Iris pigment epithelial cell (primary cell): ENCODE results near the gene FLT3.
A peak's percentile ranks its signal among the peaks of the same experiment; 100 is the strongest.

Experiments used
- DNase-seq: peaks from one replicate; pipeline ENCODE4 v3.0.0-alpha.2; 2011; ENCODE audit warnings: low read depth

FLT3 gene

DNA sequence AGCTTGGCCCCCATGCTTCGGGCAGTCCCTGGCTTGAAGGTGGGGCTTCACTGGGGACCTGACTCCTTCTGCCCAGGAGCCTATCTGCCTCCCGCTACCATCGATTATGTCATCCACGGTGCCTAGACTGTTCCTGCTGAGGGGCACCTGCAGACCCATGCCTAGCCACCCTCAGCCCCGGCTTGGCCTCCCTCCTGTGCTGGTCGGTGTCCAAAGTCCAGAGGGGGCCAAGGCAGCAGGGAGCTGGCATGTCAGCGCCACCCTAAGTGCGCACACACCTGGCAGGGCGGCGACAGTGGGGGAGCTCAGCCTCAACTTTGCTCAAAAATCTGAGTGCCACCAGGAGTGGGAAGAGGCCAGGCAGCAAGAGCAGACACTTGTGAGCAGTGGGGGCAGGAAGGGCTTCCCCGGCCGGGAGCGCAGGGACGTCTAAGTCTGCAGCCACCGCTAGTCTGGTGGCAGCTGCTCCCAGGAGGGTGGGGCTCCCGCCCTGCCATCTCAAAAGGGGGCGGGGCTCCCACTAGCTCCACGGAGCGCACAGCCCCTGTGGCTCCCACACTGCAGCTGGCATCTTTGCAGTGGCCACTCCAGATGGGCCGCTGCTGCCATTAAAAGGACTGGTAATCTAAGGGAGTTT lies 98.4 kb downstream of the FLT3 start:
- DNase-seq, result no peak

DNA sequence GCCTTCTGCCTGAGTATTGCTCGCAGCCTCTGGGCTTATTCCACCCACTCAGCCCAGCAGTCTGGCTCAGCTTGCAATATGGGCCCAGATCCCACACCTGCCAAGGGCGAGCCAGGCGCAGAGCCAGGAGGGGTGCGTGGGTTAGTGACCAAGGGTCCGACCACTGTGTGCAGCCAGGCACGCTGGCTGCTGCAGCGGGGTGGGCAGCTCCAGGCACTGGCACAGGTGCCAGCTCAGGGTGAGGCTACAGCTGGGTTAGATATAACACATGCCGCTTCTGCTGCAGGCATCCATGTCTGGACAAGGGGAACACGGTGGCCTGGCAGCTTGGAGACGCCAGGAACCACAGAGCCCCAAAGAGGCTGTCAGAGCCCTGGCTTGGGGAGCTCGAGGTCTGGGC lies 99.3 kb downstream of the FLT3 start:
- no peak for DNase-seq

DNA sequence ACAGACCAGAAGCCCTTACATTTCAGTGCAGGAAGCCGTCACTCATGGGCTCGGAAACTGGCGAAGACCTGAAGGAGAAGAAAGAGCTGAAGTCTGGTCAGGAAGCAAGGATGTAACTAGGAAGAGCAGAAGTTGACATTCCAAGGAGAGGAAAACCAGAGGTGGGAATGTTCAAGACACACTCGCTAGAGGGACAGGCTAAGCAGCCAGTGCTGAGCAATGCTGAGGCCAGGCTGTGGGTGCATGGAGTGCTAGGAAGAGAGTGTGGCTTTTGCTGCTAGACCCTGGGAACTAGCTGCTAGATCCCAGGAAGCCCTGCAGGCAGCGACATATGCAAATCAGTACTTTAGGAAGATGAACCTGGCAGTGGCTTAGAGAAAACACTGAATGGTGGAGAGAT lies 99.8 kb downstream of the FLT3 start:
- no peak for DNase-seq

DNA sequence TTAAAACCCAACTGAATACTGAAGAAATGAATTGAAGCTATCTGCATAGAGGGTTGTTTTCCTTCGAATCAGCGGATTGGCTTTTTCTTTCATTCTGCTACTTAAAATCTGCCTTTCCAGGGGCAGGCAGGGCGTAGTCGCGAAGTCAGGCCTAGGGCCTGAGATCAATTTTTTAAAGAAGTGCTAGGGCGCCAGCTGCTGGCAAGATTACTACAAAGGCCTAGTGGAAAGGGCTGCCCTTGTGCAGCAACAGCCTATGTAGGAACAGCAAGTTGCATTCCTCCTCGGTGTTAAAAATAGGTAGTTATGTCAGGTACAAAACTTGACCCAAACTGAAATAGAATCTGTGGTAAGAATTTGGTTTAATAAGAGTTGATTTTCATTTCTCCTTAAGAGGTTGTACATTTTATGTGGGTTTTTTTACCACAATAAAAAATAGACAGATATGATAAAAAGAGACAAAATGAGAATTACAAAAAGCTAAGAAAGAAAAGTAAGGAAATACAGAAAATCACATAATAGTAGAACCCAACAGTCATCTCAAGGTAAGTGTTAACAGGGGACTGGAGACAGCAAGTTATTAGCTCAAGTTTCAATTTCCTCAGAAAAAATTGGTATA lies 102.4 kb downstream of the FLT3 start:
- peak; percentile 28 for DNase-seq

DNA sequence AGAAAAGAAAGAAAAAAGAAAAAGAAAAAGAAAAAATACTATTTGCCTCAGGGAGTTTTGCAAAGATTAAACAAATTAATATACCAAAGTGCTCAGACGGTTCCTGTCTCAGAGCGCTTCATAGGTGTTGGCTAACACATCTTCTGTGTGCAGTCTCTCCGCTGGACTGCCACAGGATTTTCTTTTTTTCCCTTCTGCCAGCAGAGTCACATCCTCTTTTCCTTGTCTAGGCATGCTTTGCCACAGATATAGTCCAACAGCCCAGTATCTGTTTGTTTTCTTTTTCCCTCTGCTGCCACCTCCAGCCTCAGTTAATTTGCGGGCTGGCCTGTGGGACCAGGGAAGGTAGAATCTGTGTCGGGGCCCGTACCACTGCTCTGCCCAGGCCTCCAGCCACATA lies 108.5 kb downstream of the FLT3 start:
- DNase-seq, result no peak

DNA sequence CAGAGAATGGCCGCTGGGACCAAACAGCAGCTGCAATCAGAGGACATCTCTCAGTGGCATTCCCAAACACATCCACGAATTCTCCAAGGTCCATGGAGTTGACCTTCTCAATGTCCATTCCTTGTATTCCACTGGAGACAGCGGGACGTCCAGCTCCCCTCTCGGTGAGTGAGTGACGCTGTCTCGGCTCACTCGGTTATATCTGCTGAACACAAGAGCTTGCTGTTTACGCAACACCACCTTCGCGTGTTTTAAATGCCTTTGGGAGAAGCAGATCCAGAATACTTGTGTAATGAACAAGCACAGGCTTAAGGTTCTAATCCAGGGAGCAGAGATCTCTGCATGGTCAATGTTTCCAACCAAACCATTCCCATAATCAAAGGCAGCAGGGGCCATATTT lies 111.9 kb downstream of the FLT3 start, which contains the start of gene URAD:
Gene URAD, minus strand, starts transcription at position 174 of the 400 bp plus-strand sequence. Its CDS starts 56 bp downstream, at position 118.
- DNase-seq, result peak; percentile 28

DNA sequence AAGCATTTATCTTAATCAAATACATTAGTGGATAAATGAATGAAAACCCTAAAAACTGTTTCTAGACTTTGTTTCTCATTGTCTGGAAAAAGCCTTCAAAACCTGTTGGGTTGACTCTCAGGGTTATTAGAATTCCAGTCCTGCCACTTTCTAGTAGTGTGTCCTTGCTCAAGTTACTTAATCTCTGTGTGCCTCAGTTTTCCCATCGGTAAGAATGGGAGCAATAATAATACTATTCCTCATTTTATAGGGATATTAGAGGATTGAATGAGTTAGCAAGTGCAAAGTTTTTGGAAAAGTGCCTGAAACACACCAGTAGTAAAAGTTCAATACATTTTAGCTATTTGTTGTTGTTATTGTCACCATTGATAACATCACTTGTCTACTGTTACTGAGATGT lies 114.8 kb downstream of the FLT3 start:
- DNase-seq, result no peak

DNA sequence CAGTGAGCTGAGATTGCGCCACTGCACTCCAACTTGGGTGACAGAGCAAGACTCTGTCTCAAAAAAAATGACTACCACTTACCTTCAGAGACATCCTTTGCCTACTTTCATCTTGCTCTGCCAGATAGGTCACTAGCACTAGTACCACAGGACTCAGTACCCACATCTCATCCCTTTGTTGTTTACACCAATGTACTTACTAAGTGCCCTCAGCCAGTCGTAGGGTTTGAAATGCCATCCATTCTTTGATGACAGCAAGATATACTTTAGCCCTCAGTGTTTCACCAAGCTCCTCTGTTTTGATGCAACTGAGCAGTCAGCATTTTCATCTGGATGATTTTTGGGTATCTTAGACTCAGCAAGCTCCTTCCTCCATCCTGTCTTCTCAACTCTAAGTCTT lies 118.0 kb downstream of the FLT3 start:
- no peak for DNase-seq

DNA sequence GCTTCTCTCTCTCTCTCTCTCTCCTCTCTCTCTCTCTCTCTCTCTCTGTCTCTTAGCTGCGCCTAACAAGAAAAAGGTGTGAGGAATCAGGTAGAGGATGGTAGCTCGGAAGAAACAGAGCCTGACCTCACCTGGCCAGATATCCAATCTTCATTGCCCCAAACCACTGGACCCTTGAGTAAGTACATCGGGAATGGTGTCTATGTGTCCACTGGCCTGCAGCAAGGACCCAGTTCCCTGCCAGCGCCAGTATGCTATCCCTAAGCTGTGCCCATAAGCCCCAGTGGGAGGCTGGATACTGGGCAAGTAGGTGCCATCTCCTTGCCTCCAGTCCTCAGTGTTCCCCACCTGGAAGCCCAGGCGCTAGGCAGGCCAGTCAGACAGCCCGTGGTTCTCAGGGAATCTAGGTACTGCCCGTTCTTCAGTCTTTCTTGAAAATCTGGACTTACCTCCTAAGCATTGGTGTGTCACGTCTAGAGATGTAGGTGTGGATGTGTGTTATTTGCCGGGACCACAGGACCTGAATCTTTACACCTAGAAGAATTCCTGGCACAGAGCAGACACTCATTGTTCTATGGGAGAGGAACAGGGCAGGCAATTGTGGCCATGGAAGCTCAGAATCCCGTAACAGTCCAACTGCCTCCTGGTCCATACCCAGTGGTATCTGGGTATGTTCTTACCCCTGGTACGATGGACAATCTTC lies 119.2 kb downstream of the FLT3 start:
- DNase-seq, result no peak

DNA sequence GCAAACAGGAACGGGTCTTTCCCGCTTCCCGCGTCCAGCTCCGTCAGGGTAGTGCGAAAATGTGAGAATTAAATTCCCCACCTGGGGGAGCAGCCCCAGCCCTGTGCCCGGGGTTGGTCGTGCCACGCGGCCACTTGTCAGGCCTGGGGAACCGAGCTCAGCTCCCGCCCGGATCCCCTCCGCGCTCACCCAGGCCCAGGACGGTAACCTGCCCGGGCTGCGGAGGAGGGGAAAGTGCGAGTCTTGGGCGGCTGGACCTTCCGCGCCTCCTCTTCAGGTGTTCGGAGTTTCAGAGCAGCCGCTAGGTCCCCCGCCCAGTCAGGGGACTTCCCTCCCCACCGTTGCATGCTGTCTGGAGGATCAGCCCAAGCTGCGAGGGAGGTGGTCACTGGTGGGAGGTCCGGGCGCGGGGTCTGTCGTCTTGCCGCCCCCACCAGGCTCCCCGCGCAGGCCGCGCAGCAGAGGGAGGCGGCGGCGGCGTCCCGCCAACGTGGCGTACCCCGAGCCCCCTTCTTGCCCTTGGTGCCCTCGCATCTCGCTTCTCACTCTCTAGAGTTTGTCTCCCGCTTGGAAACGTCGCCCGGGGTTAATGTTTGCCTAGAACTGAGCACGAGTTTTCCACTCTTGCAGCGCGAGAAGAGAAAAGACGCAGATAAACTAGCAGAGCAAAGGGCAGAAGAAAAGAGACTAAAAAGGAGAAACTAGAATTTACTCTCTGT lies 119.9 kb downstream of the FLT3 start:
- no peak for DNase-seq

DNA sequence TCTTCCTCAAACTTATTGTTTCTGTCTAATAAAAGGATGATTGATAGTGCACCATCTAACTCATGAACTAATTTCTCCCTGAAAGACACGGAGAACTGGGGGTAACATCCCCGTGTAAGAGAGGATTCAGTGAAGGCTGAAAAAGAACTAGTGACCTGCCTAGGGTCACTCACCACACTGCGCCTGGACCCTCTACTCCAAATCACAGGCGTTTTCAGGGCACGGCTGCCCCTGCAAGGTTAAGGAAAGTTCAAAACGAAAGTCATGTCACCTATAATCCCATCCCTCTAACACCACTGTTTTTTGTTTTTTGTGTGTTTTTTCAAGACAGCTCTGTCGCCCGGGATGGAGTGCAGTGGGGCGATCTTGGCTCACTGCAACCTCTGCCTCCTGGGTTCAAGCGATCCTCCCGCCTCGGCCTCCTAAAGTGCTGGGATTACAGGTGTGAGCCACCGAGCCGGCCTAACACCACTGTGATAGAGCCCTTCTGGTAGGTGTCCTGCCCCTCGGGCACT lies 120.6 kb downstream of the FLT3 start:
- no peak for DNase-seq

DNA sequence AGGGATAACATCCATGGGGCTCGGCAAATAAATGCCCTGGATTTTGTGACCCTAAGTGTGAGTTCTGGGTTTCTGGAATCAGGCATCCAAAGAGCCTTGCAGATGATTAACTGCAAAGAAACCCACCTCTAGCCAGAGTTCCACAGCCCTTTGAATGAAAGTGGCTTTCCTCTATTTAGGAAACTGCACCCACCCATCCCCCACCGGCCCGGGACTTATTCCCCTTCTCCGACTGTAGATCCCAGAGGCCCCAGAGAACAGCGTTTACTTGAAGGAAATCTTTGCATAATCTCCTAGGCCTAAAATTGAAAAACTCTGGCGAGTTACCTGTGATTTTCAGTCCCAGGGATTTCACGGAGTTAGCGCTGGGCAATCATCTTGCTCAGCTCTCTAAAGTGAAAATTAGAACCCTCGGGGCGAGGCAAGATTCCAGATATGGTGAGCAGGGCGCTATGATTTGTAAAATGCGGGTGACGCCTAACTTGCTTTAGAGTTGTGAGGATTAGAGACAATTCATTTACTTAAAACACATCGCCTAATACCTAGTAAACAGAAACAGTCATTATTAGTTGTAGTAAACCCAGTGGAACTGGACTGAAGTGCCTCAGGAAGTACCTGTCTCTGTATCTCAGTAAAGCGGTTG lies 121.3 kb downstream of the FLT3 start:
- no peak for DNase-seq

DNA sequence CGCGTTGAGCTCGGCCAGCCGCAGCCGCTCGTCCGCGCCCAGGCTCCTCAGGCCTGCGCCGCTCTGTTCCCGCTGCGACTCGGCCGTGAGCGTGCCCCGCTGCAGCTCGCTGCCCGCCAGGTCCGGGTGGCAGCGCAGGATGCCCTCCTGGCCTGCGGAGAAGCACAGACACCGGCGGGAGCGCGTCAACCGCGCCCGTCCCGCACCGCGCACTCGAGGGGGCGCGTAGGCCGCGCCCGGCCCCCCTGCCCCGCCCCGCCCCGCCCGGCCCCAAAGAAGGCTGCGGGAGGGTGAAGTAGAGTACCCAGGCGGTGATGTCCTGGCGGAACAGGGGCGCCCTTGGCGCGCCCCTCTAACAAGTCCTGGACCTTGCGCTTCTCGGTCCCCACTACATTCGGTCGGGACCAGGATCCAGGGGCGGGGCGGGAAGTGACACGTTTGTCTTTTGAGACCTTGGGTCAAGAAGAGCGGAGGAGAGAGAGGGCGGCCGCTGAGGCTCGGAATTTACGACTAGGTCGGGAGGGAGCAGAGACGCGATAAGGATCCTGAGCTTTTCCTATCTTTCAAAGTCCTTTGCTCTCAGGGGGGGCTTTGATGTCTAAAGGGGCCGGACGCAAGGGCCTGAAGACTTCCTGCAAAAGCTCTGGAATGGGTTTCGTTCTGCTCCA lies 121.9 kb downstream of the FLT3 start:
- no peak for DNase-seq

DNA sequence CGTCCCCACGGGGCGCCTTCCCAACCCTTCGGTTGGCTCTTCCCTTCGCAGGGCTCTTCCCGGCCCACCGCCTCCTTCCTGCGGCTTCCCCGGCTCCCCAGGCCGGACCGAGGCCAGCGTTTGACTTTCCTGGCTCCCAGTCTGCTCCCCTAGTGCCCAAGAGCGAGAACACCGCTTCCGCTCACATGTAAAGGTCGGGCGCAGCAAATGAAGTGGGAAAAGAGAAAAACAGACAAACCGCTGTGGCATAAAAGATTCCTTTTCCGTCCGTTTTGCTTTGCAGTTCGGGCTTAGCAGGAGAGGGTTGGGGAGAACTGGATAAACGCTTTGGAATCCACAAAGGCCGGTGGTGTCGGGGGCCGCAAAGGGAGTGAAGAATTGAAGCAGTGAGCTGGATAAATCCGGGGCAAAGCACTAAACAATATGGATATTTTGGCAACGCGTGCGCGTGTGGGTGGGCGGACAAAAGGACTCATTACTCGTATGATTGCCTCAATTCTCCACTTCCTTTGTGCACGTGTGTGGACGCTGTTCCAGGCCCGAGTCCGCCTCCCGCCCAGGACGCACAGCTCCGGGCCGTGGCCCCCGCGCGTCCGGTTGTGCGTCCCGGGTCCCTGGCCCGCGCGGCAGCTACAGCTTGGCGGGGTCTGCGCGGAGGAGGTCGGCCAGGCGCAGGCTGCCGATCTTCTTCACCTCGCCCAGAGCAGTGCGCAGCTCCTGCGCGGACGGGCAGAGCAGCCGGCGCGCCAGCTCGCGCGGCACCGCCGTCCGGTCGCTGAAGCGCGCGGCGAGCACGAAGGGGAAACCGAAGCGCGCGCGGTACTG lies 122.7 kb downstream of the FLT3 start:
- no peak for DNase-seq

DNA sequence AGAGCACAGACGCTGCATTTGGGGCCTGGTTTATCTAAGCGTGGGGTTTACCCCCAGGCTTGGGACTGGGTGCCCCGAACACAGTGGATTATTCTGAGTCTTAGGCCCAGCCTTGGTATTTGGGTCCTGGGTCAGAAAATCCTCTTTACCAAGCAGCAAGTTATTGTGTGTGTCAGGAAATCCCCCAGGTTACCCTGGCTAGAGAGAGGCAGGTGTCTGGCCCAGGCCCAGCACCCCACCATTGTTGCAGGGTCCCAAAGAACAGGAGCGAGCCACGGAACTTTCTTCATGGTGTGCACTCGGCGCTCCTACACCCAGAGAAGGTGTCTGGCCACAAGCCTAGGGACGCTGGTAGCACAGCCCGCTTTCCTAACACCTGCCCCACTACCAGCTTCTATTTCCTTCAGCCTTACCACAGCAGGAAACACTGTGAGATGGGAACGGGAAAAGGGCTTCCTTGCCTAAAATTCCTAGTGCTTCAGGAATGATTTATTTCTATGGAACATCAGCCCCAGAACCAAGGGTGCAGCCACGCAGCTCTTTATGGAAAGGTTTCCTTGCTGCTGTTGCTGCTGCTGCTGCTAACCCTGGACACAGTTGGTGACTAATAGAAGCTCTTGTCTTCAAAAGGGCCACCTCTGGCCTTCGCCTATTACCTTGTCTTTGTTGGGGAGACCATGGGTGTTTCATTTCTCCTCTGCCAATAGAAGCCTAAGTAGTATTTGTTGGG lies 123.8 kb downstream of the FLT3 start:
- DNase-seq, result no peak

DNA sequence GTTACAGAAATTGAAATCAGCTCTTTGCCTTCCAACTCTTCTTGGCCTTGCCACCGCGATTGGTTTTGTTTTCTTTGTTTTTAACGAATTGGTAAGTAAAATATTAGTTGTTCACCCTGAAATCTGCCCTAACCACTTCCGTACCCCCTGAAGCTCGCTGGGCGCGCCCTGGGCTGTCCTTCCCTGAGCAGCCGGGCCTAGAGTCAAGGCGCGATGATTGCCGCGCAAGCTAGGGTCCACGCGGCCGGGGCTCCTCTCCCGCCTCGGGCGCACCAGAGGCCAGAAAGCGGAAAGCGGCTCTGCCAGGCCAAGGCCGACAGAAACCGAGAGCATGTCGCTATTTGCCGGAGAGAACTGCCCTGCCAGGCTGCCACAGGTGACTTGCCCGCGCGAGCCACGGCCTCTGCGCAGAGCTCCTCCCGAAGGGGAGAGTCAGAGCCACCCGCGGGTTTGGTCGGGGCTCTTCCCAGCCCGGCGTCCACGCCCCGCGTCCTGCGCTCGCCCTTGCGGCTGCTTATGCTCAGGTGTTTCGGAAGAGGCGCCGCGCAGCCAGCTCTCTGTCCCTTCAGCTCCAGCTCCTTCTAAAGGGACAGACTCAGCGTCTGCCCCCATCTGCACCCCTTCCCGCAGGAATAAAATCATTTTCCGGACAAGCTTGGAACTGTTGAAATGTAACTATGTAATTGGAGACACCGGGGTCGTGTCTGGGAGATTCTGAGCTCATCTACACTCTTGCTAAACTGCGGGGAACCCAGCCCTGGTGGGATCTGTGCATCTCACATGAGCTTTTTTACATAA lies 124.6 kb downstream of the FLT3 start:
- DNase-seq, result no peak

DNA sequence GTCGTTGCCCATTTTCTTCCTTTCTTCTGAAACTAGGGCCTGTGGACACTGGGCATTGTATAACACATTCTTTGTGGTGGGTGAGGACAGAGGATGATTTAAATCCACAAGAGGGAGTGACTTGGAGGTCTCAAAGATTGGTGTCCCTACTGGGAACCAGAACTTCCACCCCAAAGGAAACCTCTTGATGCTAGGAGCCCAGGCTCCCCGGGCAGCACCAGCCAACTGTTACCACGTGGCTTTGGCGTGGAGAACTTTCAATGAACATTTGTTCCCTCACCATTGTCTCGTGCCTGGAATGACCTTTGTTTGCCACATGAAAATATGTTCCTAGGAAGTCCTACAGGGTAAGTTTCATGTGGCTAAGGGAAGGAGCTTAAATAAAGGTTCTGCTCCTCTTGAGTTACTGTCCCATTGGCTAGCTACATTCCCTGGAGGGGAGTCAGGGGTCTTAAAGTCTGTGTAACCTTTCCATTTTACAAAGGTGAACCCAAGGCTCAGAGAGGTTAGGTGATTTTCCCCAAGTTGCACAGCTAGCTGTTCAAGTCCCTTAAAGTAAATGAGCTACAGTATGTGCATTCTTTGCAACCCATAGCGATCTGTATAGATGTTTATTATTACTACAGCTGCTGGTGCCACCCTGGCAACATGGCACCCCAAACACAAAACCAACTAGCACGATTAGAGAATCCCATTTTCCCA lies 126.3 kb downstream of the FLT3 start:
- DNase-seq, result no peak

DNA sequence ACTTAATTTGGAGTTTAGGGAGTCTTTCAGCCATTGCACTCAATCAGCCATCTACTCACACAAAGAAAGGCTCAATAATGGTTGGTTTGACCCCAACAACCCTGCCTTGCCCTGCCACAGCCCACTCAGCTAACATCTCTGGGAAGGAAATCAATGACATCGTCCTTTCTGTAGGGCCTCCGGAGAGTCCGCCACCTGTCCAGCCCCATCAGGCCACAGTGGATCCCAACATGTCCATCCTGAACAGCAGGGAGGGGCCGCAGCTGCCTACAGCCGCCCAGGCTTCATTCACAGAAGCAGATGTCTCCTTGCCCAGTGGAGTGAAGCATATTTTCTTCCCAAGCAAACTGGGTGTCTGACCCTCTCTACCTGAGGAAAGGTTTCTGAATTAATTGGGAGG lies 127.1 kb downstream of the FLT3 start:
- DNase-seq, result no peak

DNA sequence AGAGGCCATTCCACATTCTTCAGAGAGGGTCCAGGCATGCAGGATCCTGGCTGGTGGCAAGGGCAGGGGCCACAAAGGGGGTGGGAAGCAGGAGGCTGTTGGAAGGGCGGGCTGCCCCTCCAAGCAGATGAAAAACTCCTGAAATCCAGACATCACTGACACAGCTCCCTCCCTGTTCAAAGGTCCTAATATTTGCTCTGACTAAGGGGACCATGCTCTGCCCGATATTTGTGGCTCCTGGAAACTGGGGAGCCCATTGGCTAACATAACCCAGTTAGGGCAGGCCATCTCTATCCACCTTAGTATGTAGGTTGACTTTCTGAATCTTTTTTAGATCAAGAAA lies 127.9 kb downstream of the FLT3 start:
- no peak for DNase-seq
